K562 (cell line): ENCODE data around the gene B3GALT4. TPM values are rescaled to one million over a fixed set of nuclear protein-coding genes. Genes with fewer than 3 reads are reported as not detected.

Experiments used
- KLF13 ChIP-seq: fragments of 450-650 bp; IDR thresholded peaks from 2 replicates; pipeline ENCODE4 v1.6.1; 2016; ENCODE audit warnings: missing genetic modification characterization, low read depth, mild to moderate bottlenecking, missing compliant biosample characterization, moderate library complexity, borderline replicate concordance
- NRF1 ChIP-seq, 2 experiments: fragments of 450-650 bp; IDR thresholded peaks in 1 of 2; conservative IDR thresholded peaks in 1 of 2; 2 replicates each; pipeline ENCODE4 v1.6.1; 2014; ENCODE audit warnings: mild to moderate bottlenecking in 2 of 2
- SIX5 ChIP-seq, 2 experiments: IDR thresholded peaks; 2 replicates each; pipeline ENCODE4 v1.6.1; 2011; ENCODE audit warnings: low read length in 2 of 2, borderline replicate concordance in 1 of 2, low read depth in 1 of 2, mild to moderate bottlenecking in 1 of 2, moderate library complexity in 1 of 2; ENCODE audit not compliant: insufficient read depth in 1 of 2
- polyA plus RNA-seq, 8 experiments: library from polyadenylated mRNA; depleted of rRNA in 4 of 8; stranded (reverse) in 5 of 8; unstranded in 3 of 8; fragments of >200 nt; fragmentation: Nextera tagmentation in 2 of 8; fragmentation: Illumina TruSeq in 1 of 8; extraction: Ambion mirVana in 2 of 8; extraction: Trizol in 1 of 8; gene quantifications; 2 replicates each; pipeline versions ENCODE4 v1.2.1 to v1.2.3, GENCODE V29; 2011 to 2014; ENCODE audit warnings: inconsistent platforms in 1 of 8, missing spikeins in 1 of 8
- total RNA-seq, 7 experiments: library from RNA; depleted of rRNA in 6 of 7; stranded (reverse); fragments of >200 nt in 6 of 7; fragmentation: Illumina TruSeq in 2 of 7; extraction: Trizol in 2 of 7; gene quantifications; 2 replicates each; pipeline versions ENCODE4 v1.2.1 to v1.2.3, GENCODE V29; 2011 to 2021; ENCODE audit warnings: low replicate concordance in 1 of 7
- TF ChIP-seq, protein P1 (sequence below), 2 experiments: fragments of 250-450 bp in 1 of 2; fragments of 450-650 bp in 1 of 2; sonication (Bioruptor Pico) in 1 of 2; IDR thresholded peaks; 2 replicates each; pipeline versions ENCODE4 v1.6.1 to v1.8.0; 2016 to 2021; ENCODE audit warnings: mild to moderate bottlenecking in 2 of 2, moderate library complexity in 2 of 2, missing compliant biosample characterization in 1 of 2, missing genetic modification characterization in 1 of 2
- TF ChIP-seq, protein P2 (sequence below), 2 experiments: fragments of 450-650 bp; conservative IDR thresholded peaks; 2 replicates each; pipeline ENCODE4 v1.6.1; 2017; ENCODE audit warnings: mild to moderate bottlenecking in 2 of 2, moderate library complexity in 2 of 2
- TF ChIP-seq, protein P3 (sequence below), 2 experiments: IDR thresholded peaks in 1 of 2; conservative IDR thresholded peaks in 1 of 2; 2 replicates each; pipeline ENCODE4 v1.6.1; 2016; ENCODE audit warnings: low read depth in 2 of 2, mild to moderate bottlenecking in 1 of 2, missing compliant biosample characterization in 1 of 2, missing genetic modification characterization in 1 of 2, moderate library complexity in 1 of 2

The B3GALT4 gene
- total and polyA plus RNA-seq, 9 of the 15 experiments (the other 6 are each of a cell fraction or from before 2014, with no cell fraction given): 0.11 to 1.3 (median 0.53) TPM; not detected in 1

DNA sequence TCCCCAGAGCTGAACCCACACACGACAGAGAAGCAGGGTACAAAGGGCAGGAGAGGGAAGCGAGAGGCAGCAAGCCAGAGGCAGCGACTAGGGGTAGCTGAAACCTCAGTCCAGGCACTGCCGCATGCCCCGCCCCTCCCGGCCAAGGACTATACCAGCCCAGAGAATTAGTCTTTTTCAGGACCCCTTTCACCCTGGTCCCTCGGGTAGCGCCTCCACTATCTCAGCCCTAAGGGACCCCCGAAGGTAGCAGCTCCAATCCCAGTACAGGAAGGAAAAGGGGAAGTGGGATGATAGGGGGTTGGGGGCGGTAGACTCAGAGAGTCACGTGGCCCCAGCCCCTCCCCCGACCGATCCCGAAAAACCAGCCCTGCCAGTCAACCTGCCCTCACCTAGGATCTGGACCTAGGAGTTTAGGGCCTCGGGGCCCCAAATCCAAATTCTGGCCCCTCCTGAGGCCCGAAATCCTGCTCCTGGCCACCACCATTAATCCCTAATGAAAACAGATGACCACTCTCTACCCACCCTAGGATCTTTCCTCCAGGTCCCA lies 20.6 kb downstream of the B3GALT4 start (continued):
- TF ChIP-seq, protein P1, sequence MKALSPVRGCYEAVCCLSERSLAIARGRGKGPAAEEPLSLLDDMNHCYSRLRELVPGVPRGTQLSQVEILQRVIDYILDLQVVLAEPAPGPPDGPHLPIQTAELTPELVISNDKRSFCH (CRISPR knock-in tag; IDR thresholded peaks at IDR 0.05): no peak
- TF ChIP-seq, protein P1 (tag; IDR thresholded peaks at IDR 0.05): no peak
- no peak for TF ChIP-seq NRF1 (conservative IDR thresholded peaks at IDR 0.05 in 1 of 2, IDR thresholded peaks at IDR 0.05 in 1 of 2)
- TF ChIP-seq KLF13 (tag): 0 out of 2 replicates have a peak, but pooled peaks have one; percentile 21
- TF ChIP-seq, protein P2, sequence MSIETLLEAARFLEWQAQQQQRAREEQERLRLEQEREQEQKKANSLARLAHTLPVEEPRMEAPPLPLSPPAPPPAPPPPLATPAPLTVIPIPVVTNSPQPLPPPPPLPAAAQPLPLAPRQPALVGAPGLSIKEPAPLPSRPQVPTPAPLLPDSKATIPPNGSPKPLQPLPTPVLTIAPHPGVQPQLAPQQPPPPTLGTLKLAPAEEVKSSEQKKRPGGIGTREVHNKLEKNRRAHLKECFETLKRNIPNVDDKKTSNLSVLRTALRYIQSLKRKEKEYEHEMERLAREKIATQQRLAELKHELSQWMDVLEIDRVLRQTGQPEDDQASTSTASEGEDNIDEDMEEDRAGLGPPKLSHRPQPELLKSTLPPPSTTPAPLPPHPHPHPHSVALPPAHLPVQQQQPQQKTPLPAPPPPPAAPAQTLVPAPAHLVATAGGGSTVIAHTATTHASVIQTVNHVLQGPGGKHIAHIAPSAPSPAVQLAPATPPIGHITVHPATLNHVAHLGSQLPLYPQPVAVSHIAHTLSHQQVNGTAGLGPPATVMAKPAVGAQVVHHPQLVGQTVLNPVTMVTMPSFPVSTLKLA (conservative IDR thresholded peaks at IDR 0.05): peak in 1 of 2 experiments; percentile 66; a peak in 2 of 4 replicates
- TF ChIP-seq, protein P3, sequence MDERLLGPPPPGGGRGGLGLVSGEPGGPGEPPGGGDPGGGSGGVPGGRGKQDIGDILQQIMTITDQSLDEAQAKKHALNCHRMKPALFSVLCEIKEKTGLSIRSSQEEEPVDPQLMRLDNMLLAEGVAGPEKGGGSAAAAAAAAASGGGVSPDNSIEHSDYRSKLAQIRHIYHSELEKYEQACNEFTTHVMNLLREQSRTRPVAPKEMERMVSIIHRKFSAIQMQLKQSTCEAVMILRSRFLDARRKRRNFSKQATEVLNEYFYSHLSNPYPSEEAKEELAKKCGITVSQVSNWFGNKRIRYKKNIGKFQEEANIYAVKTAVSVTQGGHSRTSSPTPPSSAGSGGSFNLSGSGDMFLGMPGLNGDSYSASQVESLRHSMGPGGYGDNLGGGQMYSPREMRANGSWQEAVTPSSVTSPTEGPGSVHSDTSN (CRISPR knock-in tag; IDR thresholded peaks at IDR 0.05; ENCODE audit: low read depth): peak; percentile 38; the same call in 1 of the 2 replicates
- TF ChIP-seq, protein P3 (tag; conservative IDR thresholded peaks at IDR 0.05; ENCODE audit: low read depth): 0 out of 2 replicates have a peak, but pooled peaks have one; percentile 36
- no peak for TF ChIP-seq SIX5 (IDR thresholded peaks at IDR 0.05; ENCODE audit: borderline replicate concordance in 1 of 2, insufficient read depth in 1 of 2, low read depth in 1 of 2, low read length in 2 of 2)
